H4 (cell line): ENCODE measurements around the gene TBC1D2. TPM values are rescaled to one million over a fixed set of nuclear protein-coding genes. Genes with fewer than 3 reads are reported as not detected.
"Not testable (repeated sequence)": the region's sequence is repeated elsewhere in the genome, so short reads cannot be mapped to it uniquely, and the experiment has no call there.

Source experiments
- DNase-seq: peaks from one replicate; pipeline ENCODE4 v3.0.0-alpha.2; 2015; ENCODE audit warnings: low spot score
- total RNA-seq: library from RNA; depleted of rRNA; stranded (reverse); fragments of >200 nt; shearing (Covaris generic); gene quantifications from 2 replicates; pipeline ENCODE4 v1.2.3, GENCODE V29; 2014

Gene TBC1D2
- total RNA-seq, 1 experiment from 2014 or later: 9.0 TPM

GRCh38 chr9:98187926-98188325 is 67.5 kb downstream of the TBC1D2 start:
- no peak for DNase-seq

- no peak for DNase-seq
Observed at GRCh38 chr9:98186236-98186635, 69.2 kb downstream of the TBC1D2 start.

- no peak for DNase-seq
Observed at GRCh38 chr9:98185611-98186171, 69.8 kb downstream of the TBC1D2 start.

GRCh38 chr9:98185021-98185567 is 70.4 kb downstream of the TBC1D2 start:
- no peak for DNase-seq

GRCh38 chr9:98184326-98184725 is 71.1 kb downstream of the TBC1D2 start:
- no peak for DNase-seq

GRCh38 chr9:98182889-98183599 is 72.4 kb downstream of the TBC1D2 start:
- DNase-seq: no peak

GRCh38 chr9:98182069-98182820 is 73.2 kb downstream of the TBC1D2 start:
- no peak for DNase-seq

GRCh38 chr9:98181746-98182068 is 73.7 kb downstream of the TBC1D2 start:
- DNase-seq: no peak

- DNase-seq: no peak
Observed at GRCh38 chr9:98180996-98181395, 74.5 kb downstream of the TBC1D2 start.

- DNase-seq: no peak
Observed at GRCh38 chr9:98178874-98179850, 76.3 kb downstream of the TBC1D2 start.

- DNase-seq: no peak
Observed at GRCh38 chr9:98176391-98177259, 78.8 kb downstream of the TBC1D2 start.

GRCh38 chr9:98175762-98176161 is 79.7 kb downstream of the TBC1D2 start:
- DNase-seq: no peak

GRCh38 chr9:98175028-98175569 is 80.3 kb downstream of the TBC1D2 start:
- no peak for DNase-seq

GRCh38 chr9:98174502-98174918 is 80.9 kb downstream of the TBC1D2 start:
- not testable (repeated sequence) for DNase-seq

- no peak for DNase-seq
Observed at GRCh38 chr9:98173181-98173580, 82.3 kb downstream of the TBC1D2 start.

- DNase-seq: peak; percentile 55
Observed at GRCh38 chr9:98172604-98173003, 82.8 kb downstream of the TBC1D2 start.

GRCh38 chr9:98171176-98171925 is 84.1 kb downstream of the TBC1D2 start:
- no peak for DNase-seq

- no peak for DNase-seq
Observed at GRCh38 chr9:98168941-98169488, 86.4 kb downstream of the TBC1D2 start.

GRCh38 chr9:98168153-98168780 is 87.2 kb downstream of the TBC1D2 start:
- DNase-seq: no peak
